IPS DF 6.9 (cell line): ENCODE measurements around the gene SLC22A5.

Experiments used
- DNase-seq: peaks from one replicate; pipeline ENCODE4 v3.0.0-alpha.2; 2013; ENCODE audit warnings: low read depth, low spot score
- H3K27ac ChIP-seq: one replicate; pipeline ENCODE4 v1.5.1; 2013; ENCODE audit warnings: low read length, control low read depth
- H3K27me3 ChIP-seq: 2 replicates; pipeline ENCODE4 v1.6.1; 2013; ENCODE audit warnings: mild to moderate bottlenecking, low read length; ENCODE audit not compliant: control insufficient read depth, insufficient read depth
- H3K36me3 ChIP-seq: 2 replicates; pipeline ENCODE4 v1.6.1; 2013; ENCODE audit warnings: low read length; ENCODE audit not compliant: control insufficient read depth, insufficient read depth
- H3K4me1 ChIP-seq: 2 replicates; pipeline ENCODE4 v1.6.1; 2013; ENCODE audit warnings: low read length; ENCODE audit not compliant: control insufficient read depth, insufficient read depth
- H3K4me3 ChIP-seq: 2 replicates; pipeline ENCODE4 v1.5.1; 2013; ENCODE audit warnings: mild to moderate bottlenecking, low read length
- H3K9me3 ChIP-seq: 2 replicates; pipeline ENCODE4 v1.6.1; 2013; ENCODE audit warnings: low read length, inconsistent platforms; ENCODE audit not compliant: control insufficient read depth, insufficient read depth
- WGBS: extraction: QIAGEN DNeasy Blood & Tissue Kit; methylation state at CpG from one replicate; pipeline ENCODE4 v1.1.7; 2013; ENCODE audit warnings: mixed read lengths, missing lambda C conversion rate; ENCODE audit not compliant: insufficient read length, insufficient coverage; 5-methylcytosine and 5-hydroxymethylcytosine counted together

The SLC22A5 gene

GRCh38 chr5:132421462-132421861, 52.0 kb downstream of the SLC22A5 start:
- no peaks in the 10 kb centered on the region for H3K27me3 ChIP-seq
- H3K4me3 ChIP-seq: no peak overlapping the region
- H3K4me1 ChIP-seq: no peaks in the 10 kb centered on the region
- no CpG with 5 or more reads among the region's 3 CpGs for WGBS
- H3K27ac ChIP-seq: no peak overlapping the region
- H3K36me3 ChIP-seq: no peaks in the 10 kb centered on the region
- no peaks in the 10 kb centered on the region for H3K9me3 ChIP-seq
- DNase-seq: no peak

DNA sequence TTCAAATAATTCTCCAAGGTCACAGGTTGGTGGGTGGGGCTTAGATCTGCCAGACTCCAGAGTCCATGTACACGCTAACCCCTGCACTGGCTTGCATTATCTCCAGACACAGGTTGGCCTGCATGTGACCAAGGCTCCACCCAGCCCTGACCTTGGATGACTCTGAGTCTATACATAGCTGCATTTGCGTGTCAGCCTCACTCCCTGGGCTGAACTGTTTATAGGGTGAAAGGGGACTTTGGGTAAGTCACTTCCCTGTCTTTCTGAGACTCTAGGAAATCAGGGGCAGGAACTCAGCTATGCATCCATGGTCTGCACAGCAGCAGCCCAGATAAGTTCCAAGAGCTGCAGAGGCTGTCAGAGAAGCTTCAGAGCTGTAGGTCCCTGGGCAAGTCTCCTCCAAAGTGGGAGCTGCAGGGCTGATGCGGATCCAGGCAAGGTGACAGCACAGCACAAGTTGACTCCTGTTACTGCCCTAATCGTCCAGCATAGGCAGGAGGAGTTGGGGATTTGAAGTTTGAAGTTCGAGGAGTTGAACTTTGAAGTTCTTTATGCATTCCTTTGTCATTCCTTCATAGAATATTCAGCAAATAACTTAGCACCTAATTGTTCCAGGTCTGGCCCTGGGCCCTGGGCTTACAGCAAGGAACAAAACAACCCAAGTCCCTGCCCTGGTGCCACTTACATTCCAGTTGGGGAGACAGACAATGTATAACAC, 53.4 kb downstream of the SLC22A5 start:
- Histone ChIP-seq H3K27ac (no peak overlapping the region), H3K36me3 (no peaks in the 10 kb centered on the region), H3K27me3 (no peaks in the 10 kb centered on the region), H3K4me1 (no peaks in the 10 kb centered on the region), H3K9me3 (no peaks in the 10 kb centered on the region), H3K4me3 (no peak overlapping the region)
- WGBS: no CpG with 5 or more reads among the region's 5 CpGs
- no peak for DNase-seq

DNA sequence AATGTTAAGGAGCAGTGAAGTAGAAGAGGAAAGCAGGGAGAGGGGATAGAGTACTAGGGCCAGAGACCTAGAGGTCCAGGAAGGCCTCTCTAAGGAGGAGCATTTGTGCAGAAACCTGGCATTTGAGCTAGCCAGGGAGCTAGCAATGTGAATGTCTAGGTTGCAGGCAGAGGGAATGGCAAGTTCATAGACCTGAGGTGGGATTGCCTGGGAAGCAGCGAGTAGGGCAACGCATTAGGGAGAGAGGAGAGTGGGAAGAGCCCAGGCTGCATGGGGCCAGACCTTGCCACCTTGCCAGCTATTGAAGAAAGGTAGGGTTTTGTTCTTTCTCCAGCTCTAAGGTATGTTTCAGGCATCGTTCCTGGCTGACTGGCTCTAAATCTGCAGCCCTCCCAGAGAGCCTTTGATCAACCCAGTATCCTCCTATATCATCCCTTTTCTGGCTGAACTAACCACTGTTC, 54.0 kb downstream of the SLC22A5 start:
- no peak overlapping the region for H3K4me3 ChIP-seq
- no peaks in the 10 kb centered on the region for H3K4me1 ChIP-seq
- WGBS: no CpG with 5 or more reads among the region's 3 CpGs
- no peaks in the 10 kb centered on the region for H3K9me3 ChIP-seq
- no peaks in the 10 kb centered on the region for H3K27me3 ChIP-seq
- H3K27ac ChIP-seq: no peak overlapping the region
- DNase-seq: no peak
- H3K36me3 ChIP-seq: no peaks in the 10 kb centered on the region

DNA sequence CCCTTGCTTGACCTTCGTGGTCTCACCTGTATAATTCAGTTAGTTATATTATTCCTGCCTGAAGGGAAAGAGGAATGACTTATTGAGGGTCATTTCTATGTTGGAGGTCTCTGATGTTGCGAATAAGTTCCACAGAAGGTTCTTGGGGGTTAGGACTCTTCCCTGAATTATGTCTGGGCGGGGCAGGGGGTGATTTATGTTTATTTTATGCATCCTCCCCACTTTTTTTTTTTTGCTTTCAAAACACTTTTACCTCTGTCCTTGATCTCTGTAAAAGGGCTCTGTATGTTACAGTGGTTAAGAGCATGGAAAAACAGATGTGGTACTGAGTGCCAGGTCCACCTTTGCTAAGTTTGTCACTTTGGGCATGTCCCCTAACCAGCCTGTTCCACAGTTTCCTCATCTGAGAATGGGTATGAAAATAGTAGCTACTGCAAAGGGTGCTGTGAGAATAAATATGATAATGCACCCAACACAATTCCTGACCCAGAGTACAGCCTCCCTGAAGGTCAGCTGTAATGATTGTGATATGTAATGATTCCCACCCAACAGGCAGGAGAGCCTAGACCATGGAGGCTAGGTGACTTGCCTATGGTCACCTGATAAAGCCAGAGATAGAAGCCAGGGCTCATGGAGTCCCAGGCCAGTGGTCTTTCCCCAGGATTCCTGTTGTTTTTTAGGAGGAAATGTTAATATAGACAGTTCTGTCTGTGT, 54.8 kb downstream of the SLC22A5 start:
- no peak for DNase-seq
- H3K27me3 ChIP-seq: no peaks in the 10 kb centered on the region
- H3K36me3 ChIP-seq: no peaks in the 10 kb centered on the region
- no peaks in the 10 kb centered on the region for H3K9me3 ChIP-seq
- H3K27ac ChIP-seq: no peak overlapping the region
- no peak overlapping the region for H3K4me3 ChIP-seq
- WGBS: no CpG with 5 or more reads among the region's 3 CpGs
- H3K4me1 ChIP-seq: no peaks in the 10 kb centered on the region

GRCh38 chr5:132425009-132425937, 55.8 kb downstream of the SLC22A5 start:
- H3K9me3 ChIP-seq: no peaks in the 10 kb centered on the region
- H3K27ac ChIP-seq: no peak overlapping the region
- no peaks in the 10 kb centered on the region for H3K36me3 ChIP-seq
- no peaks in the 10 kb centered on the region for H3K27me3 ChIP-seq
- WGBS: no CpG with 5 or more reads among the region's 8 CpGs
- H3K4me1 ChIP-seq: no peaks in the 10 kb centered on the region
- DNase-seq: no peak
- H3K4me3 ChIP-seq: no peak overlapping the region

DNA sequence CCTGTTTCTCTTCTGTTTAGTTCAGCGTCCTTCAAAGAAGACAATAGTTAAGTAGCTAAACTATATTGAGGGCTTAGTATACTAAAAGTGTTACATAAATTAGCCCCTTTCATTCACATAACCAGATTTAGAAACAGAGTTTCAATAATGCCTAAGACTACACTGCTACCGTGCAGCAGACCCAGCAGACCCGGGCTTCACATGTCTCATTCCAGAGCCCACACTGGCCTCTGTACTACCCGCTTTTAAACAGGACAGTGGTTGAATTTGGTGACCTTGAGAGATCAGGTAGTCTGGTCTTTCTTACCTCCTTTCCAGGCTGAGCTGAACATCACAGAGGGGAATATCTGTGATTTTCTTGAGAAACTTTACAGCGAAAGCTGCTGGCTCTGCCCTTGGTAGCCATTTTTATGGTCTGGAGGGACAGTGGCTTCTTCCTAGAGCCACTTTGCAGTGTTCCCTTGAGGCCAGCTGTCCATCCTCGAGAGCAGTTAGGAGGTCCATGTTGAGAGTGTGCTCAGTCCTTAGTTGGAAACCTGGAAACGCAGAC, 56.5 kb downstream of the SLC22A5 start:
- no peak for DNase-seq
- Histone ChIP-seq H3K27me3 (no peaks in the 10 kb centered on the region), H3K4me1 (no peaks in the 10 kb centered on the region), H3K4me3 (no peak overlapping the region), H3K27ac (no peak overlapping the region), H3K36me3 (no peaks in the 10 kb centered on the region), H3K9me3 (no peaks in the 10 kb centered on the region)
- WGBS: no CpG with 5 or more reads among the region's 7 CpGs

DNA sequence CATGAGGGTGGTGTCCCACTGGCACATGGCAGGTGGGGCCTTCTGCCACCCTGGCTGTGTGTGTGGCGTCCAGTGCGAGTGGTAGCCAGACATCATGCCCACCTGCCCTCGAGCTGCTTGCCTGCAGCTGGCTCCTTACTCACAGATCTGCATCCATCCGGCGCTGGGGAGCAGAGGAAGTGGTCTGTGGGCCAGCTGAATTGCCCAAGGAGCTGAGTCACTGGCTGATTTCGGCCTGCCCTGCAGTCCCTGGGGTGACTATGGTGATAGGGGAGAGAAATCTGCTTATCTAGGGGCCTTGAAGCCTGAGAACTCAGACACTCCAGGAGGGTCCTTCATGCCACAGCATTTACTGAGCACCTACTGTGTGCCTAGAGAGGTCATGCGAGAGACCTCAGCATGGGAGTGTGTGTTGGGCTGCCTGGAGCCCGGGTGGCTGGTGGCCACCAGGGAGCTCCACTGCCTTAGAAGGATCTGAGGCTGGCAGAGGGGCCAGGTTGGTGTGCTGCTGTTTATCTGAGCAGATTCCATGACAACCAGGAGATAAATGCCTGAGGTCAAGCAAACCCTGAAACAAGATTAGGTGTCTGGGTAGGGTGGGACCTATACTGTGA, 57.1 kb downstream of the SLC22A5 start:
- H3K27ac ChIP-seq: no peak overlapping the region

GRCh38 chr5:132427281-132428146, 58.0 kb downstream of the SLC22A5 start:
- WGBS: no CpG with 5 or more reads among the region's 6 CpGs
- H3K9me3 ChIP-seq: no peaks in the 10 kb centered on the region
- DNase-seq: no peak
- no peak overlapping the region for H3K27ac ChIP-seq
- no peaks in the 10 kb centered on the region for H3K36me3 ChIP-seq
- no peak overlapping the region for H3K4me3 ChIP-seq
- no peaks in the 10 kb centered on the region for H3K27me3 ChIP-seq
- H3K4me1 ChIP-seq: no peaks in the 10 kb centered on the region

More for the DNA sequence above, 57.1 kb downstream of the SLC22A5 start:
- Histone ChIP-seq H3K4me1 (no peaks in the 10 kb centered on the region), H3K27me3 (no peaks in the 10 kb centered on the region), H3K9me3 (no peaks in the 10 kb centered on the region), H3K36me3 (no peaks in the 10 kb centered on the region), H3K4me3 (no peak overlapping the region)
- WGBS: no CpG with 5 or more reads among the region's 8 CpGs
- DNase-seq: no peak

DNA sequence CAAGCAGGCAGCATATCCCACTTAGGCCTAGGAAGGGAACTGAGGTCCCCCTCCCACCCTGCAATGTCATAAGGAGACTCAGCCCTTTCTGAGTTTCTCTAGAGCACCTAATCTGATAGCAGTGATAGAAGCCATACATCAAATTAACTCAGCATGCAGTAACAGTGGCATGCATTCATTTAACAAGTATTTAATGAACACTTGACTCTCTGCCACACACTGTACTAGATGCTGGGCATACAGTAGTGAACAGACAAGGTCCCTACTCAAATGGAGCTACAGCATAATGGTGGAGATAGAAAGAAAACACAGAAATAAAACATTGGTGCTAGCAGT, 58.6 kb downstream of the SLC22A5 start:
- H3K4me1 ChIP-seq: no peaks in the 10 kb centered on the region
- no peaks in the 10 kb centered on the region for H3K27me3 ChIP-seq
- no peaks in the 10 kb centered on the region for H3K9me3 ChIP-seq
- H3K27ac ChIP-seq: no peak overlapping the region
- H3K4me3 ChIP-seq: no peak overlapping the region
- no peak for DNase-seq
- H3K36me3 ChIP-seq: no peaks in the 10 kb centered on the region
